Measurements from ENCODE around the gene LMBRD1. TPM values are rescaled to one million over a fixed set of nuclear protein-coding genes. Genes with fewer than 3 reads are reported as not detected.
A peak's percentile ranks its signal among the peaks of the same experiment; 100 is the strongest.

LMBRD1 gene
- total and polyA plus RNA-seq, 2 of the 4 experiments (the other 2 are of a cell fraction): 3.9 to 8.7 TPM

DNA sequence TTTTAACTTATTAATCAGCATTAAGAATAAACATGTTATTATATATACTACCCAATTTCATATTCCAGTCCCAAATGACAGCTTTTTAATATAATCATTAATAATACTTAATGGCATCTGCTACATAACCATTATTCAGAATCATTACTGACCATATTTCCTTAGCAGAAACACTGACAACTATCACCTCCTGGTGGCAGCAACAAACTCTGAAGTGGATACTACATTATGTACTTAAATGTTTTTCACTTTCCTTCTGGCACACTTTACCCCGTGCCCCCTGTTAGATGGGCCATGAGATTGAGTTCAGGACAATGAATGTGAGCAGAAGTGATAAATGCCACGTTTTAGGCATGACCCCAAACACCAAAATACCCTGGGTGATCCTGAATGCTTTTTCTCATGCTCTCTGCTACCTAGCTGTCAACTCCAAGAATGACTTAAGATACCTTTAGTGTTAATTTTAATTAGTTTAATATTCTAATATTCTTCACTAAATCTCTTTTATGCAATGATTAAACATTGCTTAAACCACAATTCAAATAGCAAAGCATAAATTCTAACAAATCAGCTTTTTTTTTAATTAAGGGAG lies 77.1 kb downstream of the LMBRD1 start:
- Histone ChIP-seq H3K56ac (ENCODE audit: extremely low read depth, insufficient read depth, low read length) (no peak overlapping the region), H3K9me1 (ENCODE audit: insufficient read depth, low read length) (peaks cover 3% of the 10 kb centered on the region; the same call in 1 of the 2 replicates), H4K8ac (ENCODE audit: low read depth in 2 of 2, low read length in 2 of 2) (no peak overlapping the region), H2BK15ac (ENCODE audit: low read depth, low read length) (no peak overlapping the region), H2AK5ac (ENCODE audit: low read depth, low read length) (no peak overlapping the region), H2AK9ac (replicated peaks; ENCODE audit: low read depth, low read length, poor library complexity) (no peak overlapping the region), H3K4ac (ENCODE audit: low read depth, low read length) (no peak overlapping the region), H2BK5ac (ENCODE audit: low read depth, low read length, poor library complexity, severe bottlenecking) (no peak overlapping the region), H3K14ac (replicated peaks; ENCODE audit: low read depth, low read length) (no peak overlapping the region), H3K18ac (ENCODE audit: low read depth, low read length) (no peak overlapping the region), H3K9me3 (ENCODE audit: control insufficient read depth, insufficient read depth, low read length) (no peaks in the 10 kb centered on the region), H3K79me1 (ENCODE audit: low read depth in 1 of 2, low read length in 2 of 2) (no peaks in the 10 kb centered on the region), H3K23ac (ENCODE audit: low read depth, low read length) (no peak overlapping the region), H2AFZ (replicated peaks; ENCODE audit: low read length, poor library complexity) (no peak overlapping the region), H3K4me2 (ENCODE audit: low read depth, low read length) (no peak overlapping the region), H3K4me1 (ENCODE audit: control insufficient read depth, insufficient read depth, low read length) (no peaks in the 10 kb centered on the region), H4K91ac (ENCODE audit: insufficient read depth, low read depth, low read length) (no peak overlapping the region), H4K20me1 (ENCODE audit: insufficient read depth, low read length) (no peaks in the 10 kb centered on the region), H3K27me3 (ENCODE audit: control insufficient read depth, insufficient read depth, low read length) (no peaks in the 10 kb centered on the region), H3K9ac (ENCODE audit: low read depth, low read length) (no peak overlapping the region), H3K36me3 (ENCODE audit: control insufficient read depth, insufficient read depth, low read length) (no peaks in the 10 kb centered on the region), H2BK20ac (ENCODE audit: low read depth, low read length) (no peak overlapping the region), H4K5ac (ENCODE audit: low read depth, low read length) (no peak overlapping the region), H2BK120ac (ENCODE audit: low read depth, low read length) (no peak overlapping the region), H3K4me3 (ENCODE audit: insufficient read depth, low read depth, low read length) (no peak overlapping the region), H3K27ac (ENCODE audit: insufficient read depth, low read length) (no peak overlapping the region)
- CTCF ChIA-PET: interaction anchor here (0.9 kb wide), 1 partner anchor 49 kb away, joined by 3 read pairs; no protein-coding TSS in a partner anchor
- DNase-seq (peak; percentile 37), ATAC-seq (ENCODE audit: low read depth) (peak; percentile 72)
- peak; percentile 27; the same call in 1 of the 2 replicates for TF ChIP-seq SMC3 (IDR thresholded peaks at IDR 0.05; ENCODE audit: low read depth, low read length)
- no peak for TF ChIP-seq MXI1 (IDR thresholded peaks at IDR 0.05; ENCODE audit: borderline replicate concordance, low read depth, low read length)
- TF ChIP-seq MAZ (IDR thresholded peaks at IDR 0.05; ENCODE audit: borderline replicate concordance, low read depth, low read length): no peak
- no peak for TF ChIP-seq CEBPB (IDR thresholded peaks at IDR 0.05; ENCODE audit: low read depth, low read length)
- peak; percentile 34 for TF ChIP-seq RAD21 (IDR thresholded peaks at IDR 0.05; ENCODE audit: low read length)
- TF ChIP-seq, protein P1, sequence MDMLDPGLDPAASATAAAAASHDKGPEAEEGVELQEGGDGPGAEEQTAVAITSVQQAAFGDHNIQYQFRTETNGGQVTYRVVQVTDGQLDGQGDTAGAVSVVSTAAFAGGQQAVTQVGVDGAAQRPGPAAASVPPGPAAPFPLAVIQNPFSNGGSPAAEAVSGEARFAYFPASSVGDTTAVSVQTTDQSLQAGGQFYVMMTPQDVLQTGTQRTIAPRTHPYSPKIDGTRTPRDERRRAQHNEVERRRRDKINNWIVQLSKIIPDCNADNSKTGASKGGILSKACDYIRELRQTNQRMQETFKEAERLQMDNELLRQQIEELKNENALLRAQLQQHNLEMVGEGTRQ (IDR thresholded peaks at IDR 0.05; ENCODE audit: low read depth, low read length): no peak
- TF ChIP-seq, protein P2, sequence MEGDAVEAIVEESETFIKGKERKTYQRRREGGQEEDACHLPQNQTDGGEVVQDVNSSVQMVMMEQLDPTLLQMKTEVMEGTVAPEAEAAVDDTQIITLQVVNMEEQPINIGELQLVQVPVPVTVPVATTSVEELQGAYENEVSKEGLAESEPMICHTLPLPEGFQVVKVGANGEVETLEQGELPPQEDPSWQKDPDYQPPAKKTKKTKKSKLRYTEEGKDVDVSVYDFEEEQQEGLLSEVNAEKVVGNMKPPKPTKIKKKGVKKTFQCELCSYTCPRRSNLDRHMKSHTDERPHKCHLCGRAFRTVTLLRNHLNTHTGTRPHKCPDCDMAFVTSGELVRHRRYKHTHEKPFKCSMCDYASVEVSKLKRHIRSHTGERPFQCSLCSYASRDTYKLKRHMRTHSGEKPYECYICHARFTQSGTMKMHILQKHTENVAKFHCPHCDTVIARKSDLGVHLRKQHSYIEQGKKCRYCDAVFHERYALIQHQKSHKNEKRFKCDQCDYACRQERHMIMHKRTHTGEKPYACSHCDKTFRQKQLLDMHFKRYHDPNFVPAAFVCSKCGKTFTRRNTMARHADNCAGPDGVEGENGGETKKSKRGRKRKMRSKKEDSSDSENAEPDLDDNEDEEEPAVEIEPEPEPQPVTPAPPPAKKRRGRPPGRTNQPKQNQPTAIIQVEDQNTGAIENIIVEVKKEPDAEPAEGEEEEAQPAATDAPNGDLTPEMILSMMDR (conservative IDR thresholded peaks at IDR 0.05; ENCODE audit: low read depth, low read length): peak; percentile 47
- TF ChIP-seq RFX5 (IDR thresholded peaks at IDR 0.05; ENCODE audit: low read depth, low read length): no peak
- no peak for TF ChIP-seq FOS (IDR thresholded peaks at IDR 0.05; ENCODE audit: low read depth, low read length)
- dilution Hi-C loops (cut with HindIII; ENCODE audit: low sequenced_read_pairs, unreplicated experiment) (no loop called here), in situ Hi-C loops (cut with MboI; ENCODE audit: low sequenced_read_pairs) (no loop called here), intact Hi-C loops (cut with micrococcal nuclease) (loop anchor here (10.0 kb wide), 1 partner anchor 485 kb away; no protein-coding TSS in a partner anchor)
- no CpG with 5 or more reads among the region's 2 CpGs for WGBS, 2 experiments (ENCODE audit: extremely low coverage in 2 of 2, insufficient read length in 1 of 2)
- POLR2A ChIA-PET (ENCODE audit: unreplicated experiment): no interaction called here
- BruUV-seq (replicated peaks): no TSS peak
